GM12891 (cell line): Measurements from ENCODE around the gene PREPL.

Source experiments
- PAX5 ChIP-seq: IDR thresholded peaks from 2 replicates; pipeline ENCODE4 v1.6.1; 2011; ENCODE audit warnings: low read length, moderate library complexity, mild to moderate bottlenecking; ENCODE audit not compliant: insufficient read depth, severe bottlenecking
- POLR2A ChIP-seq: IDR thresholded peaks from 2 replicates; pipeline ENCODE4 v1.6.1; 2011; ENCODE audit warnings: low read depth, low read length, control low read depth
- POLR2AphosphoS5 ChIP-seq: IDR thresholded peaks from 2 replicates; pipeline ENCODE4 v1.6.1; 2011; ENCODE audit warnings: low read depth, low read length, control low read depth
- POU2F2 ChIP-seq: IDR thresholded peaks from 2 replicates; pipeline ENCODE4 v1.6.1; 2011; ENCODE audit warnings: low read depth, mild to moderate bottlenecking, control low read depth, low read length, moderate library complexity
- SPI1 ChIP-seq: IDR thresholded peaks from 2 replicates; pipeline ENCODE4 v1.6.1; 2011; ENCODE audit warnings: low read depth, low read length, control low read depth
- TAF1 ChIP-seq: IDR thresholded peaks from 2 replicates; pipeline ENCODE4 v1.6.1; 2011; ENCODE audit warnings: low read depth, low read length, control low read depth

GRCh38 chr2:44295633-44296359 is 65.5 kb downstream of the PREPL start:
- no peak for TF ChIP-seq POLR2A
- no peak for TF ChIP-seq POLR2AphosphoS5
- no peak for TF ChIP-seq TAF1
- TF ChIP-seq POU2F2: no peak
- TF ChIP-seq SPI1: no peak
- no peak for TF ChIP-seq PAX5
